Erythroblast (primary cell): ENCODE measurements around the gene PALLD.
"Not testable (repeated sequence)": the region's sequence is repeated elsewhere in the genome, so short reads cannot be mapped to it uniquely, and the experiment has no call there.

Experiments
- DNase-seq, 2 experiments: peaks; one replicate each; lab custom pipeline; 2025; lab: John Stamatoyannopoulos, UW
- GATA1 ChIP-seq: IDR thresholded peaks from 2 replicates; pipeline ENCODE4 v1.6.1; 2011; ENCODE audit warnings: low read depth, mild to moderate bottlenecking, control low read depth, low read length, moderate library complexity
- POLR2A ChIP-seq: IDR thresholded peaks from 2 replicates; pipeline ENCODE4 v1.6.1; 2011; ENCODE audit warnings: mild to moderate bottlenecking, low read length

The PALLD gene

DNA sequence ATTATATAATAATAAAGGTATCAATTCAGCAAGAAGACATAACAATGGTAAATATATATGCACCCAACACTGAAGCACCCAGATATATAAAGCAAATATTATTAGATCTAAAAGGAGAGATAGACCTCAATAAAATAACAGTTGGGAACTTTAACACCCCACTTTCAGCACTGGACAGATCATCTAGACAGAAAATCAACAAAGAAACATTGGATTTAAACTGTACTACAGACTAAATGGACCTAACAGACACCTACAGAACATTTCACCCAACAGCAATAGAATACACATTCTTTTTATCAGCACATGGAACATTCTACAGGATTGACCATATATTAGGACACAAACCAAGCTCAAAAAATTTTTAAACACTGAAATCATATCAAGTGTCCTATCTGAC lies 436.6 kb downstream of the PALLD start:
- no peak for TF ChIP-seq POLR2A
- TF ChIP-seq GATA1 = no peak
- no peak for DNase-seq

DNA sequence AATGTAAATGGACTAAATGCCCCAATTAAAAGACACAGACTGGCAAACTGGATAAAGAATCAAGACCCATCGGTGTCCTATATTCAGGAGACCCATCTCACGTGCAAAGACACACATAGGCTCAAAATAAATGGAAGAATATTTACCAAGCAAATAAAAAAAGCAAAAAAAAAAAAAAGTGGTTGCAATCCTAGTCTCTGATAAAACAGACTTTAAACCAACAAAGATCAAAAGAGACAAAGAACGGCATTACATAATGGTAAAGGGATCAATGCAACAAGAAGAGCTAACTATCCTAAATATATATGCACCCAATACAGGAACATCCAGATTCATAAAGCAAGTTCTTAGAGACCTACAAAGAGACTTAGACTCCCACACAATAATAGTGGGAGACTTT lies 440.6 kb downstream of the PALLD start:
- not testable (repeated sequence) for DNase-seq

DNA sequence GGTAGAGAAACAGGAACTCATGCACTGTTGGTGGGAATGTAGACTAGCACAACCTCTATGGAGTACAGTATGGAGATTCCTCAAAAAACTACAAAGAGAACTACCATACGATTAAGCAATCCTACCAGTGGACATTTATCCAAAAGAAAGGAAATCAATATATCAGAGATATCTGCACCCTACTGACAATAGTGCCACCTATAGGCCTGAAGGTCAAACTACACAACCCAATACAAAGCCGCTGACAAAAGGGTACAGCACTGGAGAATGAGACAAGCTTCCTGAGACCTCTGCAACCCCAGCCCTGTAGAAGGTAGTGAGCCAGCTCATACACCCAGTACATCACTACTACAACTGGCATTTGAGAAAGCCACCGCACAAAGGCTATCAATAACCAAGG lies 446.1 kb downstream of the PALLD start:
- TF ChIP-seq GATA1 (no peak), POLR2A (no peak)
- peak; percentile 8 to 30 for DNase-seq

DNA sequence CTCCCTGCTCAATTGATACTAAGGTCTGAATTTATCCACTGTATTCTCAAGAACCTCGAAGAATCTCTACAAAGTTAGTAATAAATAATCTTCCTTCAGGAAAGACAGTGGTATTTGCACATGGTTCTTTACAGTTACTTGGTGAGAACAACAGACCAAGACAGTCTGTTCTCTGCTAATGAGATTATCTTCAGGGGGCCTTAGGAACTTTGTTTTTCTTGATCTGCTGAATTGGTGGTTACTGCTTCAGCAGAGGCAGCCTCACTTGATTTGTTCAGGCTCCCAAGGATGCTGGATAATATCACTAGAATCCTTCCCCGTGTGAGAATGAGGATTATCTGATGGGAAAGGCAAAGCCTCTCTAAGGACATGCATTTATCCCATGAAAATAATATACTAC lies 448.4 kb downstream of the PALLD start:
- TF ChIP-seq POLR2A = no peak
- no peak for TF ChIP-seq GATA1
- no peak for DNase-seq

DNA sequence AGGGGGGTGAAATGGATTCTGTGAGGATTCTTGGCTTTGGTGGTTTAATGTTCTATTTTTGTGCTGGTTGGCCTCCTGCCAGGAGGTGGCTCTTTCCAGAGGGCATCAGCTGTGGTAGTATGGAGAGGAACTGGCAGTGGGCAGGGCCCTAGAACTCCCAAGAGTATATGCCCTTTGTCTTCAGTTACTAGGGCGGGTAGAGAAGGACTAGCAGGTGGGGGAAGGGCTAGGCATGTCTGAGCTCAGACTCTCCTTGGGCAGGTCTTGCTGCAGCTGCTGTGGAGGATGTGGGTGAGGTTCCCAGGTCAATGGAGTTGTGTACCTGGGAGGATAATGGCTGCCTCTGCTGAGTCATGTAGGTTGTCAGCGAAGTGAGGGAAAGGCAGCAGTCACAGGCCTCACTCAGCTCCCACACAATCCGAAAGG lies 456.0 kb downstream of the PALLD start:
- not testable (repeated sequence) for DNase-seq

DNA sequence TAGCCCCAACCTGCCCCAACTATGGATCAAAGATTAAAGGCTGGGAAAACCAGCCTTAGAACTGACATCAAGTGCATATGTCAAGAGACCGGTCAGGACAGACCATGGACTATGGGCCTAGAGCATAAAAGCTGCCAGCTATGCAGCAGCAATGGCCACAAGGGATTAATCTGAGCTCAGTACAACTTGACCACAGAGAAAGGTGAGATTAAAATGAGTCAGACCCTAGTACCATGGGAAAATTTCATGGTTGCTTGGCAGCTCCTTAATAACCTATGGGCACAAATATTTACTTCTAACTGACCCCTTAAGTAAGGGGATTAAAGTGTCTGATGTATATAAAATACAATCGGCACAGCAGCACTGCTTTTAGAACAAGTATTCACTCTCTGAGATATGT lies 458.8 kb downstream of the PALLD start:
- TF ChIP-seq GATA1 (no peak), POLR2A (no peak)
- DNase-seq = no peak

DNA sequence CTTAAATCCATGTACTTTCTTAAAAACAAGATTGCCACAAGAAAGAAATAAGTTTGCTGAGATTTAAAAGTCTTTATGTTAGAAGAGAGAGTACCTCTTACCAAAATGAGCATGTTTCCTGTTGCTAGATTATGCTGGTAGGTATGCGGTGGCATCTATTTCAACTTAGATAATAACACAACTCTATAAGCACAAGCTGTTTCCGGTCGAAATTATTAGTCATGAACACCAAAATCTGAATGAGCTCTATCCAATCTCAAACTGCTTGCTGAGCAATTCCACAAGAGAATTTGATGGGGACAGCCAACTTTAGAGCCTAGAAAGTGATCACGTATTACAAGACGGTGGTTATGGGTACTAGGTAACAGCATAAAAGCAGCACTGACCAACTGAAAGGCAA lies 463.9 kb downstream of the PALLD start:
- no peak for DNase-seq
- no peak for TF ChIP-seq GATA1
- no peak for TF ChIP-seq POLR2A

DNA sequence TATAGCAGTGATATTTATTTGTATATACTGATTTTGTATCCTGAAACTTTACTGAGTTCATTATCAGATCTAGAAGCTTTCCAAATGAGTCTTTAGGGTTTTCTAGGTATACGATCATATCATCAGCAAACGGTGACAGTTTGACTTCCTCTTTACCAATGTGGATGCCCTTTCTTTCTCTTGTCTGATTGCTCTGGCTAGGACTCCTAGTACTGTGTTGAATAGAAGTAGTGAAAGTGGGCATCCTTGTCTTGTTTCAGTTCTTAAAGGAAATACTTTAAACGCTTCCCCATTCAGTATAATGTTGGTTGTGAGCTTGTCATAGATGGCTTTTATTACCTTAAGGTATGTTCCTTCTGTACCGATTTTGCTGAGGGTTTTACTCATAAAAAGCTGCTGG lies 475.7 kb downstream of the PALLD start:
- DNase-seq = no peak
- TF ChIP-seq POLR2A (no peak), GATA1 (no peak)
